Measurements from ENCODE around the gene MRPL34. TPM values are rescaled to one million over a fixed set of nuclear protein-coding genes. Genes with fewer than 3 reads are reported as not detected.

MRPL34 gene
- total and polyA plus RNA-seq, 9 of the 15 experiments (the other 6 are each of a cell fraction or from before 2014, with no cell fraction given), result 11.5 to 256 (median 72.5) TPM

- TF ChIP-seq ZNF589 (CRISPR knock-in tag; IDR thresholded peaks at IDR 0.05; ENCODE audit: low read depth), result peak; percentile 100
- TF ChIP-seq E2F5 (CRISPR knock-in tag; IDR thresholded peaks at IDR 0.05), result no peak
- no peak for TF ChIP-seq MEF2A (IDR thresholded peaks at IDR 0.05; ENCODE audit: control insufficient read depth, low read depth, low read length)
- TF ChIP-seq SRSF9 (IDR thresholded peaks at IDR 0.05; ENCODE audit: borderline replicate concordance, low read depth, low read length), result no peak
- no peak for TF ChIP-seq KLF6 (CRISPR knock-in tag; IDR thresholded peaks at IDR 0.05; ENCODE audit: borderline replicate concordance)
- TF ChIP-seq EP300 (IDR thresholded peaks at IDR 0.05; ENCODE audit: low read length), result no peak
- TF ChIP-seq SRSF7 (optimal IDR thresholded peaks at IDR 0.05; ENCODE audit: low read depth, low read length), result no peak
- TF ChIP-seq C11orf30 (IDR thresholded peaks at IDR 0.05; ENCODE audit: low read depth), result peak; percentile 98
- peak; percentile 27 for TF ChIP-seq JUND (IDR thresholded peaks at IDR 0.05; ENCODE audit: borderline replicate concordance, low read depth, low read length)
- no peak; the same call in 2 of the 3 replicates for TF ChIP-seq JUND (tag; IDR thresholded peaks at IDR 0.05; ENCODE audit: borderline replicate concordance, low read depth, low read length)
- TF ChIP-seq TCF15 (CRISPR knock-in tag; IDR thresholded peaks at IDR 0.05), result no peak
- no peak for TF ChIP-seq EGR1 (conservative IDR thresholded peaks at IDR 0.05)
- no peak for TF ChIP-seq MTF1 (CRISPR knock-in tag; IDR thresholded peaks at IDR 0.05; ENCODE audit: borderline replicate concordance)
- no peak for TF ChIP-seq KLF10 (CRISPR knock-in tag; IDR thresholded peaks at IDR 0.05)
- TF ChIP-seq BRF2 (IDR thresholded peaks at IDR 0.05; ENCODE audit: borderline replicate concordance, insufficient read depth, insufficient read length), result no peak
- peak; percentile 85 to 91 for TF ChIP-seq SIX5 (IDR thresholded peaks at IDR 0.05; ENCODE audit: borderline replicate concordance in 1 of 2, insufficient read depth in 1 of 2, low read depth in 1 of 2, low read length in 2 of 2)
- peak; percentile 78 to 88 for TF ChIP-seq AFF1 (IDR thresholded peaks at IDR 0.05; ENCODE audit: low read depth in 1 of 2, partially characterized antibody in 2 of 2)
- TF ChIP-seq, protein P1, sequence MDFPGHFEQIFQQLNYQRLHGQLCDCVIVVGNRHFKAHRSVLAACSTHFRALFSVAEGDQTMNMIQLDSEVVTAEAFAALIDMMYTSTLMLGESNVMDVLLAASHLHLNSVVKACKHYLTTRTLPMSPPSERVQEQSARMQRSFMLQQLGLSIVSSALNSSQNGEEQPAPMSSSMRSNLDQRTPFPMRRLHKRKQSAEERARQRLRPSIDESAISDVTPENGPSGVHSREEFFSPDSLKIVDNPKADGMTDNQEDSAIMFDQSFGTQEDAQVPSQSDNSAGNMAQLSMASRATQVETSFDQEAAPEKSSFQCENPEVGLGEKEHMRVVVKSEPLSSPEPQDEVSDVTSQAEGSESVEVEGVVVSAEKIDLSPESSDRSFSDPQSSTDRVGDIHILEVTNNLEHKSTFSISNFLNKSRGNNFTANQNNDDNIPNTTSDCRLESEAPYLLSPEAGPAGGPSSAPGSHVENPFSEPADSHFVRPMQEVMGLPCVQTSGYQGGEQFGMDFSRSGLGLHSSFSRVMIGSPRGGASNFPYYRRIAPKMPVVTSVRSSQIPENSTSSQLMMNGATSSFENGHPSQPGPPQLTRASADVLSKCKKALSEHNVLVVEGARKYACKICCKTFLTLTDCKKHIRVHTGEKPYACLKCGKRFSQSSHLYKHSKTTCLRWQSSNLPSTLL (IDR thresholded peaks at IDR 0.05), result peak; percentile 81; the same call in 1 of the 2 replicates
Measured at GRCh38 chr19:17266975-17267788, 38.5 kb upstream of the MRPL34 start, which contains the start of gene BABAM1 (continued).

All from K562 (cell line).